RWPE2 (cell line): Measurements from ENCODE around the gene CDH12.

Experiments
- ATAC-seq: fragments of 200-7000 bp; cut with Tn5 transposase; 3 replicates; pipeline ENCODE4 v1.9.1; 2021; ENCODE audit warnings: low read depth
- DNase-seq: peaks from one replicate; pipeline ENCODE4 v3.0.0-alpha.2; 2020; ENCODE audit warnings: low spot score
- H3K27ac ChIP-seq: fragments of 450-650 bp; 2 replicates; pipeline ENCODE4 v1.5.1; 2017; ENCODE audit warnings: mild to moderate bottlenecking; ENCODE audit not compliant: poor library complexity, severe bottlenecking
- H3K27me3 ChIP-seq: fragments of 250-450 bp; sonication (Bioruptor Pico); 2 replicates; pipeline ENCODE4 v1.5.1; 2021; ENCODE audit warnings: mild to moderate bottlenecking, moderate library complexity; ENCODE audit not compliant: insufficient read depth, poor library complexity, severe bottlenecking
- H3K36me3 ChIP-seq: fragments of 250-450 bp; sonication (Bioruptor Pico); 2 replicates; pipeline ENCODE4 v1.5.1; 2020; ENCODE audit warnings: low read depth, mild to moderate bottlenecking, moderate library complexity
- H3K4me1 ChIP-seq: fragments of 250-450 bp; sonication (Bioruptor Pico); 2 replicates; pipeline ENCODE4 v1.5.1; 2021; ENCODE audit warnings: mild to moderate bottlenecking, moderate library complexity; ENCODE audit not compliant: insufficient read depth, poor library complexity, severe bottlenecking
- H3K4me3 ChIP-seq: fragments of 250-450 bp; sonication (Bioruptor Pico); 2 replicates; pipeline ENCODE4 v1.5.1; 2021; ENCODE audit warnings: mild to moderate bottlenecking, moderate library complexity; ENCODE audit not compliant: severe bottlenecking
- H3K9me3 ChIP-seq: fragments of 250-450 bp; sonication (Bioruptor Pico); 2 replicates; pipeline ENCODE4 v1.5.1; 2021; ENCODE audit warnings: mild to moderate bottlenecking, moderate library complexity; ENCODE audit not compliant: severe bottlenecking
- CTCF ChIP-seq: fragments of 450-650 bp; IDR thresholded peaks from one replicate; pipeline ENCODE4 v1.5.1; 2017; ENCODE audit warnings: mild to moderate bottlenecking, moderate library complexity; ENCODE audit not compliant: poor library complexity, severe bottlenecking

The CDH12 gene

DNA sequence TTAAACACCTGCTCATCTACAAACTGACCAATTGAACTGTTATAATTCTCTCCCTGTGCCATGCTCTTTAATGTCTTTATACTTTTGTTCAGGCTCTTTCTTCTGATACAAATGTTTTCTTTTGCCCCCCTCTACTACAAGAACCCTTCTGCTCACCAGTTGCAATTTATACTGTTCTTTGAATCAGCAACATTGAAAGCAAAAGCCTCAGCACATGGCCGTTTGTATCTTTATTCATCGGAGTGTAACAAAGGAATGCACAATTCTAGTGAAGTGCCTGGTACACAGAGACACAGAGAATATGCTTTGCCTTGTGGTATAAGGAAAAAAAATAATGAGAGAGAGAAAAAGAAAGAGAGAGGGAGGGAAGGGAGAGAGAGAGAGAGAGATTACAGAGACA lies 547.1 kb downstream of the CDH12 start:
- Histone ChIP-seq H3K27me3 (no peaks in the 10 kb centered on the region), H3K9me3 (no peaks in the 10 kb centered on the region), H3K36me3 (no peaks in the 10 kb centered on the region), H3K4me1 (no peaks in the 10 kb centered on the region), H3K4me3 (no peak overlapping the region), H3K27ac (no peak overlapping the region)
- TF ChIP-seq CTCF = no peak
- DNase-seq (no peak), ATAC-seq (no peak)

GRCh38 chr5:22295832-22296231 lies 557.3 kb downstream of the CDH12 start:
- ATAC-seq = no peak
- H3K4me1 ChIP-seq = no peaks in the 10 kb centered on the region
- H3K9me3 ChIP-seq = peaks cover 5% of the 10 kb centered on the region
- H3K27me3 ChIP-seq = no peaks in the 10 kb centered on the region
- peaks cover 3% of the 10 kb centered on the region; the same call in 1 of the 2 replicates for H3K36me3 ChIP-seq
- DNase-seq = no peak
- no peak for TF ChIP-seq CTCF
- H3K27ac ChIP-seq = no peak overlapping the region
- H3K4me3 ChIP-seq = no peak overlapping the region

- no peak for TF ChIP-seq CTCF
- peaks cover 3% of the 10 kb centered on the region; the same call in 1 of the 2 replicates for H3K36me3 ChIP-seq
- H3K4me1 ChIP-seq = no peaks in the 10 kb centered on the region
- peaks cover 5% of the 10 kb centered on the region for H3K9me3 ChIP-seq
- DNase-seq (no peak), ATAC-seq (no peak)
- H3K4me3 ChIP-seq = no peak overlapping the region
- no peak overlapping the region for H3K27ac ChIP-seq
- no peaks in the 10 kb centered on the region for H3K27me3 ChIP-seq
Measured at GRCh38 chr5:22293147-22293546, 560.0 kb downstream of the CDH12 start.

DNA sequence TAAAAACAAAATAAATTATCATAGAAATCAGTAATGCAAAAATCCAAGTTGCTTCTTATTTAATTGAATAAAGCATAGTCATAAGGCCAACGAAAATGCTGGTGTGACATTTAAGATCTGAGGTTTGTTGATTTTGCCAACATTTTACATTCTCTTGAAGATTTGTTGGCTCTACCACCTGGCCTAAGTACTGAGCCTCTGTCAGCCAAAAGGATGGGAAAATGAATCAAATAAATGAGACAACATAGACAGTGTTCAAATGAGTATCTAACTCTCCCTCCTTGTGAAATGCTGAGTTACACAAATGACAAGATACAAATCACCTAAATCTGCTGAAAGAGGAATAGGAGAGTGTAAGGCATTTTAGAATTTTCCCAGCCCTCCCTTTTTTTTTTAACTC lies 575.0 kb downstream of the CDH12 start:
- no peak for ATAC-seq

More for the DNA sequence above, 575.0 kb downstream of the CDH12 start:
- no peak for DNase-seq
- no peak for TF ChIP-seq CTCF
- Histone ChIP-seq H3K27ac (no peak overlapping the region), H3K9me3 (no peaks in the 10 kb centered on the region), H3K36me3 (no peaks in the 10 kb centered on the region), H3K4me3 (no peak overlapping the region), H3K4me1 (no peaks in the 10 kb centered on the region), H3K27me3 (no peaks in the 10 kb centered on the region)
